KMS-11 (cell line): Measurements from ENCODE around the gene KIAA0513.

Experiments used
- H2AFZ ChIP-seq: fragments of 200-600 bp; sonication (generic); 2 replicates; pipeline ENCODE4 v1.6.1; 2016; ENCODE audit warnings: antibody characterized with exemption, mixed run types, low read depth
- H3K27ac ChIP-seq: fragments of 200-600 bp; sonication (generic); 2 replicates; pipeline ENCODE4 v1.6.1; 2016; ENCODE audit warnings: mild to moderate bottlenecking, mixed run types
- H3K27me3 ChIP-seq: fragments of 200-600 bp; sonication (generic); 2 replicates; pipeline ENCODE4 v1.6.1; 2017; ENCODE audit warnings: mild to moderate bottlenecking, low read depth, mixed run types, moderate library complexity; ENCODE audit not compliant: insufficient read depth
- H3K36me3 ChIP-seq: fragments of 200-600 bp; sonication (generic); 2 replicates; pipeline ENCODE4 v1.6.1; 2017; ENCODE audit warnings: mild to moderate bottlenecking, mixed run types; ENCODE audit not compliant: insufficient read depth
- H3K4me1 ChIP-seq: fragments of 200-600 bp; sonication (generic); 2 replicates; pipeline ENCODE4 v1.6.1; 2016; ENCODE audit warnings: mild to moderate bottlenecking, low read depth, mixed run types; ENCODE audit not compliant: poor library complexity, severe bottlenecking
- H3K4me2 ChIP-seq: fragments of 200-600 bp; sonication (generic); 2 replicates; pipeline ENCODE4 v1.7.0; 2016; ENCODE audit warnings: mild to moderate bottlenecking, mixed run types
- H3K4me3 ChIP-seq: fragments of 200-600 bp; sonication (generic); IDR thresholded peaks from 2 replicates; pipeline ENCODE4 v1.6.1; 2017; ENCODE audit warnings: low read depth, low read length, mixed read lengths; ENCODE audit not compliant: insufficient read depth
- H3K79me2 ChIP-seq: fragments of 200-600 bp; sonication (generic); 2 replicates; pipeline ENCODE4 v1.6.1; 2016; ENCODE audit warnings: low read depth, mixed run types; ENCODE audit not compliant: insufficient read depth
- H3K9ac ChIP-seq: fragments of 200-600 bp; sonication (generic); 2 replicates; pipeline ENCODE4 v1.6.1; 2016; ENCODE audit warnings: mild to moderate bottlenecking, mixed run types
- H4K20me1 ChIP-seq: fragments of 200-600 bp; sonication (generic); 2 replicates; pipeline ENCODE4 v1.6.1; 2016; ENCODE audit warnings: mild to moderate bottlenecking, mixed run types; ENCODE audit not compliant: insufficient read depth
- TF ChIP-seq, protein P1 (sequence below): fragments of 200-600 bp; sonication (generic); conservative IDR thresholded peaks from 2 replicates; pipeline ENCODE4 v1.6.1; 2017; ENCODE audit warnings: low read depth, mild to moderate bottlenecking, antibody characterized with exemption, low read length, moderate library complexity, mixed read lengths

The KIAA0513 gene

DNA sequence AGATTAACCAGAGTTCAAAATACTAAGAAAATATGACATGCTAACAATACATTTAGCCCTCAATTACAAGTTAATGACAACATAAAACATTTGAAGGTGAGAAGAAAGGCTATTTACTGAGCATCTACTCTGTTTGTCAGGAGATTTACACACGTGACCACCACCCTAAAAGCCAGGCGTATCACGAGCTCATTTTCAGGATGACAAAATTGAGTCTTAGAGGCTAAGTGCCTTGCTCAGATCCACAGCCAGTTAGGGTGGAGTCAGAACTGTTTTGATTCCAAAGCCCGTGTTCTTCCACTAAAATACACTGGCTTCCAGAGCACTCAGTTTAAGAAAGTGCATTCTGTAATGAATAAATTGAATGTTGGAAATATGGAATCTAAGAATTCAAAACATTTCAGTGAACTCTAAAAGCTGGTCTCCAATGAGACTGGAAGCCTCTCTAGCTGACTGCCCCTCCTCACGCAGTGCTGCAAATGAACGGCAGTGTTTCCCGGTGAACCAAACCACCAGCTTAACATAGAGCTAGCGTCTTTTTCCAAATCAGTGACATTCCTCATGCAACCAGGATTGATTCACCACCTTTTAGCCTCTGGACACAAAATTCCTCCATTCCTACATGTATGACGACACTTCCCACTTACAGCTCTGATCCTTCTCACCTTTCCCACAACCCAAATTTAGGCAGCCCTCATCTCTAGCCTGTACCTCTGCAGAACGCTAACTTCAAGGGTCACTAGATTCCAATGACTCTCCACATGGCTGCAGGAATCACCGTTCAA is 22.1 kb upstream of the KIAA0513 start:
- no peak overlapping the region for H3K4me3 ChIP-seq
- no peak overlapping the region for H3K27ac ChIP-seq
- H3K4me2 ChIP-seq = no peak overlapping the region
- peaks cover 13% of the 10 kb centered on the region for H3K4me1 ChIP-seq
- no peaks in the 10 kb centered on the region for H3K36me3 ChIP-seq
- H3K9ac ChIP-seq = no peak overlapping the region
- peaks cover 62% of the 10 kb centered on the region; the same call in 1 of the 2 replicates for H3K79me2 ChIP-seq
- no peaks in the 10 kb centered on the region for H3K27me3 ChIP-seq
- no peak overlapping the region for H2AFZ ChIP-seq
- TF ChIP-seq, protein P1, sequence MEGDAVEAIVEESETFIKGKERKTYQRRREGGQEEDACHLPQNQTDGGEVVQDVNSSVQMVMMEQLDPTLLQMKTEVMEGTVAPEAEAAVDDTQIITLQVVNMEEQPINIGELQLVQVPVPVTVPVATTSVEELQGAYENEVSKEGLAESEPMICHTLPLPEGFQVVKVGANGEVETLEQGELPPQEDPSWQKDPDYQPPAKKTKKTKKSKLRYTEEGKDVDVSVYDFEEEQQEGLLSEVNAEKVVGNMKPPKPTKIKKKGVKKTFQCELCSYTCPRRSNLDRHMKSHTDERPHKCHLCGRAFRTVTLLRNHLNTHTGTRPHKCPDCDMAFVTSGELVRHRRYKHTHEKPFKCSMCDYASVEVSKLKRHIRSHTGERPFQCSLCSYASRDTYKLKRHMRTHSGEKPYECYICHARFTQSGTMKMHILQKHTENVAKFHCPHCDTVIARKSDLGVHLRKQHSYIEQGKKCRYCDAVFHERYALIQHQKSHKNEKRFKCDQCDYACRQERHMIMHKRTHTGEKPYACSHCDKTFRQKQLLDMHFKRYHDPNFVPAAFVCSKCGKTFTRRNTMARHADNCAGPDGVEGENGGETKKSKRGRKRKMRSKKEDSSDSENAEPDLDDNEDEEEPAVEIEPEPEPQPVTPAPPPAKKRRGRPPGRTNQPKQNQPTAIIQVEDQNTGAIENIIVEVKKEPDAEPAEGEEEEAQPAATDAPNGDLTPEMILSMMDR = no peak
- 0 out of 2 replicates have a peak, but pooled peaks cover 2% of the 10 kb centered on the region for H4K20me1 ChIP-seq

DNA sequence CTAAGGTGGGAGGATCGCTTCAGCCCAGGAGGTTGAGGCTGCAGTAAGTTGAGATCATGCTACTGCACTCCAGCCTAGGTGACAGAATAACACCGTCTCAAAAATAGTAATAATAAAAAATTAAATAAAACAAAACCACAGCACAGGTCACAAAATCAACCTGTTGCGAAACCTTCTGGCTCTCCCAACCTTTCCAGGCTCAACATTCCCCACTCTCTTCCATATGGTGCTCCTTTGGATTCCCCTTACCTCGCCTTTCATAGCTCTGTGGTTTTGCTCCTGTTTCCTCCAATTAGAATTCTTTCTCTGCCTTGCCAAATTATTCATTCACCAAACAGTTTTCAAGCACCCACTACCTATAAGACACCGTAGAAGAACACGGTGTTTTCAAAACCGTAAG is 21.0 kb upstream of the KIAA0513 start:
- no peak overlapping the region for H3K27ac ChIP-seq
- H3K4me3 ChIP-seq = no peak overlapping the region
- no peaks in the 10 kb centered on the region for H3K36me3 ChIP-seq
- no peaks in the 10 kb centered on the region for H4K20me1 ChIP-seq
- no peak overlapping the region for H3K4me2 ChIP-seq
- no peak overlapping the region for H2AFZ ChIP-seq
- TF ChIP-seq, protein P1 = no peak
- no peaks in the 10 kb centered on the region for H3K27me3 ChIP-seq
- H3K79me2 ChIP-seq = peaks cover 61% of the 10 kb centered on the region; the same call in 1 of the 2 replicates
- H3K9ac ChIP-seq = no peak overlapping the region
- peaks cover 13% of the 10 kb centered on the region for H3K4me1 ChIP-seq

DNA sequence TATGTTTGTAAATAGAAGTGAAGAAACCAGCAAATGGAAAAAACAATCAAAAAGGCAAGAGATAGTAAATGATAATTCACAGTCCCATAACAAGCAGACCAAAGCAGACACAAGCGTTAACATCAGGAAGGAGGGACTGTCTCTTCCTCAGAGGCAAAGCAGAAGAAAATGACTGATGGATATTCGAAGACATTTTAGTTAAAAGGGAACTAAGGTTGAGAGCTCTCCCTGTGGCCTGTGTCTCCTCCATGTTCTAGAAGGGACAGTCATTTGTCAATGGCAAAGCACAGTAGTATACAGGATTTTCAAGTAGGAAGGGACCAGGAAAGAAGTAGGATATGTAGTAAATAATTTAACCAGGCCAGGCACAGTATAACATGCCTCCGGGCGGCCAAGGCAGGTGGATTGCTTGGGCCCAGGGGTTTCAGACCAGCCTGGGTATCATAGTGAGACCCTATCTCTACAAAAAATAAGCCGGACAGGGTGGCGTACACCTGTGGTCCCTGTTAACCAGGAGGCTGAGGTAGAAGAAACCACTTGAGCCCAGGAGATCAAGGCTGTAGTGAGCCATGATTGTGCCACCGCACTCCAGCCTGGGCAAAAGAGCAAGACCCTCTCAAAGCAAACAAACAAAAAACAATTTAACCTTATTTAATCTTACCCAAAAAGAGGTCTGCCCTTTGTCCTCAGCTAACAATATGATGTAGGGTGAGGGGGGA is 19.9 kb upstream of the KIAA0513 start:
- Histone ChIP-seq H3K27me3 (no peaks in the 10 kb centered on the region), H3K9ac (no peak overlapping the region), H3K27ac (no peak overlapping the region), H2AFZ (no peak overlapping the region), H3K79me2 (peaks cover 53% of the 10 kb centered on the region; the same call in 1 of the 2 replicates), H3K4me3 (no peak overlapping the region), H3K36me3 (no peaks in the 10 kb centered on the region), H3K4me2 (no peak overlapping the region), H3K4me1 (peaks cover 13% of the 10 kb centered on the region), H4K20me1 (no peaks in the 10 kb centered on the region)
- TF ChIP-seq, protein P1 = no peak

DNA sequence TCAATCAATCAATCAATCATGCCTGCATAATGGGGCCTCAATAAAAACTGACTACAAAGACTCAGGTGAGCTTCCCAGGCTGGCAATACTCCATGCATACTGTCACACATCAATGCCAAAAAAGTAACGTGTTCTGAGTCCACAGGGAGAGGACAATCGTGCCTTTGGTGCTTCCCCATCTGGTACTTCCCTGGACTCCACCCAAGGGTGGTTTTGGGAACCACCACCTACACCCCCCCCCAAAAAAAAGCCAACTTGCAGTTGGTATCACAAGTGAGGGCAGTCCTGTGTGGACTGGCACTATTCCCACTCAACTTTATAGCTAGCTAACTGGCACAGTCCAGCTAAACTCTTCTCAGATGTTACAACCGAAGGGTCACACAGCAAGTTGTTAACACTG is 19.3 kb upstream of the KIAA0513 start:
- no peaks in the 10 kb centered on the region for H3K27me3 ChIP-seq
- TF ChIP-seq, protein P1 = no peak
- H3K36me3 ChIP-seq = no peaks in the 10 kb centered on the region
- H3K27ac ChIP-seq = no peak overlapping the region
- H3K4me3 ChIP-seq = no peak overlapping the region
- H4K20me1 ChIP-seq = no peaks in the 10 kb centered on the region
- H3K79me2 ChIP-seq = peaks cover 53% of the 10 kb centered on the region; the same call in 1 of the 2 replicates
- H3K4me1 ChIP-seq = peaks cover 13% of the 10 kb centered on the region
- no peak overlapping the region for H3K4me2 ChIP-seq
- no peak overlapping the region for H2AFZ ChIP-seq
- no peak overlapping the region for H3K9ac ChIP-seq
